Peyer's patch (tissue), 4 donors: ENCODE measurements around the gene KLHL12. TPM values are rescaled to one million over a fixed set of nuclear protein-coding genes. Genes with fewer than 3 reads are reported as not detected.

Experiments
- DNase-seq, 3 donors: peaks; one replicate each; pipeline ENCODE4 v3.0.0-alpha.2; 2017 to 2019
- H3K27ac ChIP-seq, 4 donors: fragments of 200-600 bp; sonication (generic); one replicate each; pipeline ENCODE4 v1.5.1; 2016 to 2019
- H3K27me3 ChIP-seq, 2 donors: fragments of 200-600 bp; sonication (generic); one replicate each; pipeline ENCODE4 v1.5.1; 2019
- H3K36me3 ChIP-seq, 3 donors: fragments of 200-600 bp; sonication (generic); one replicate each; pipeline ENCODE4 v1.5.1; 2016 to 2019
- H3K4me1 ChIP-seq, 4 donors: fragments of 200-600 bp; sonication (generic); one replicate each; pipeline ENCODE4 v1.5.1; 2016 to 2019
- H3K4me3 ChIP-seq, 4 donors: fragments of 200-600 bp; sonication (generic); 1 replicate in 3 of 4; 2 replicates in 1 of 4; pipeline ENCODE4 v1.5.1; 2016 to 2019; ENCODE audit warnings: mild to moderate bottlenecking in 1 of 4
- H3K9me3 ChIP-seq, 4 donors: fragments of 200-600 bp; sonication (generic); one replicate each; pipeline ENCODE4 v1.5.1; 2016 to 2019; ENCODE audit warnings: mild to moderate bottlenecking in 1 of 4
- POLR2A ChIP-seq, 2 donors: fragments of 450-650 bp; IDR thresholded peaks; one replicate each; pipeline ENCODE4 v1.5.1; 2017; ENCODE audit warnings: antibody characterized with exemption in 2 of 2, mild to moderate bottlenecking in 2 of 2, moderate library complexity in 2 of 2
- total RNA-seq, 4 donors: library from RNA; depleted of rRNA; stranded (reverse); fragments of >200 nt; gene quantifications; one replicate each; pipeline ENCODE4 v1.1.0, GENCODE V29; 2016
- TF ChIP-seq, protein P1 (sequence below), 6 experiments: fragments of 450-650 bp in 4 of 6; fragments of 200-600 bp in 2 of 6; sonication (generic) in 1 of 6; IDR thresholded peaks; one replicate each; pipeline ENCODE4 v1.5.1; 2017 to 2019; ENCODE audit warnings: antibody characterized with exemption in 6 of 6, mild to moderate bottlenecking in 3 of 6, moderate library complexity in 1 of 6

Gene KLHL12
- total RNA-seq, 4 donors from 2014 or later: 15.9 to 22.9 (median 18.4) TPM

DNA sequence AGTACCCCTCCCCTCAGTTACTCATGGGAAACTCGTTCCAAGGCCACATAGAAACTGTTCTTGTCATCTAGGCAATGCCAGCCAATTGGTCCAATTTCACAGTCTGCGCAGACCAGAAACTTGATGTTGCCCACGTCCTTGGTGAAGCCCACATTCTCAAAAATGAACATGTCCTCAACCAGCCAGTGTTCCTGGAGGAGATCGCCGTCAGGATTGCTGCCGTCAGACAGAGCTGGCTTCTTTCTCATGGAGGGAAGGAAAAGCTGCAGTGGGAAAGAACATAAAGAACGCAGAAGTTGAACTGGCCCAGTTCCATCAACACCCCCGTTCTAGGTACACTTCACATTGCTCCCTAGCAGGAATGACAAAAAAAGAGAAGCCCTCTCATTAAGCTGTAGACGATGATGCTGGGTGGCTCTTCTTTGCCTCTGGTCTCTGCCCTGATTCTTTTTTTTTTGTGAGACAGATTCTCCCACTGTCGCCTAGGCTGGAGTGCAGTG lies 46.0 kb downstream of the KLHL12 start:
- no peaks in the 10 kb centered on the region for H3K9me3 ChIP-seq
- no peak overlapping the region for H3K4me3 ChIP-seq
- no peaks in the 10 kb centered on the region for H3K4me1 ChIP-seq
- peaks cover 0 to 31% (median 0%) of the 10 kb centered on the region in 3 donors for H3K36me3 ChIP-seq
- H3K27me3 ChIP-seq: no peaks in the 10 kb centered on the region
- TF ChIP-seq, protein P1, sequence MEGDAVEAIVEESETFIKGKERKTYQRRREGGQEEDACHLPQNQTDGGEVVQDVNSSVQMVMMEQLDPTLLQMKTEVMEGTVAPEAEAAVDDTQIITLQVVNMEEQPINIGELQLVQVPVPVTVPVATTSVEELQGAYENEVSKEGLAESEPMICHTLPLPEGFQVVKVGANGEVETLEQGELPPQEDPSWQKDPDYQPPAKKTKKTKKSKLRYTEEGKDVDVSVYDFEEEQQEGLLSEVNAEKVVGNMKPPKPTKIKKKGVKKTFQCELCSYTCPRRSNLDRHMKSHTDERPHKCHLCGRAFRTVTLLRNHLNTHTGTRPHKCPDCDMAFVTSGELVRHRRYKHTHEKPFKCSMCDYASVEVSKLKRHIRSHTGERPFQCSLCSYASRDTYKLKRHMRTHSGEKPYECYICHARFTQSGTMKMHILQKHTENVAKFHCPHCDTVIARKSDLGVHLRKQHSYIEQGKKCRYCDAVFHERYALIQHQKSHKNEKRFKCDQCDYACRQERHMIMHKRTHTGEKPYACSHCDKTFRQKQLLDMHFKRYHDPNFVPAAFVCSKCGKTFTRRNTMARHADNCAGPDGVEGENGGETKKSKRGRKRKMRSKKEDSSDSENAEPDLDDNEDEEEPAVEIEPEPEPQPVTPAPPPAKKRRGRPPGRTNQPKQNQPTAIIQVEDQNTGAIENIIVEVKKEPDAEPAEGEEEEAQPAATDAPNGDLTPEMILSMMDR (IDR thresholded peaks at IDR 0.05): no peak
- no peak for DNase-seq
- H3K27ac ChIP-seq: no peak overlapping the region

DNA sequence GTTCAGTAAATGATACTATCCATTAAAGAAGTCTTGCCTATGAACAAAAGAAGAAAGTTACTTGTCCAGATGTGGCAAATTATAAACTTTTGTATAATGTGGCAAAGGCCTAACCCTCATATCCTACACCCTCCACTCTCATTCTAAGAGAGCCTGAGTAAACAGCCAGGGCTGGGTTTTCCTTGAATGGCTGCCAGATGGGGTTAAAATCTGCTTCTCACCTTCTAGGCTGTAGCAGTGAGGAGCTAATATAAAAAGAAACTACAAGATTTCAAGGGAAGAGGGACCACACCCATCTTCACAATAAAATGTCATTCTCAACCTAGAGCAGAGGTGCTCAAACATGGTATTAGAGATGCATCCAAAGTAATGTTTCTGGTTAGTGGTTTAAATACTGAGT lies 47.0 kb downstream of the KLHL12 start:
- Histone ChIP-seq H3K4me3 (no peak overlapping the region), H3K27me3 (no peaks in the 10 kb centered on the region), H3K4me1 (no peaks in the 10 kb centered on the region), H3K9me3 (no peaks in the 10 kb centered on the region), H3K36me3 (peaks cover 0 to 31% (median 0%) of the 10 kb centered on the region in 3 donors), H3K27ac (no peak overlapping the region)
- TF ChIP-seq POLR2A (IDR thresholded peaks at IDR 0.05): no peak
- TF ChIP-seq, protein P1 (IDR thresholded peaks at IDR 0.05): no peak
- DNase-seq: no peak

- Histone ChIP-seq H3K36me3 (peaks cover 0 to 31% (median 0%) of the 10 kb centered on the region in 3 donors), H3K4me3 (no peak overlapping the region), H3K27me3 (no peaks in the 10 kb centered on the region), H3K4me1 (no peaks in the 10 kb centered on the region), H3K27ac (no peak overlapping the region), H3K9me3 (no peaks in the 10 kb centered on the region)
- no peak for TF ChIP-seq POLR2A (IDR thresholded peaks at IDR 0.05)
- TF ChIP-seq, protein P1 (IDR thresholded peaks at IDR 0.05): no peak
- no peak for DNase-seq
Measured at GRCh38 chr1:202879128-202879527, 47.9 kb downstream of the KLHL12 start.

DNA sequence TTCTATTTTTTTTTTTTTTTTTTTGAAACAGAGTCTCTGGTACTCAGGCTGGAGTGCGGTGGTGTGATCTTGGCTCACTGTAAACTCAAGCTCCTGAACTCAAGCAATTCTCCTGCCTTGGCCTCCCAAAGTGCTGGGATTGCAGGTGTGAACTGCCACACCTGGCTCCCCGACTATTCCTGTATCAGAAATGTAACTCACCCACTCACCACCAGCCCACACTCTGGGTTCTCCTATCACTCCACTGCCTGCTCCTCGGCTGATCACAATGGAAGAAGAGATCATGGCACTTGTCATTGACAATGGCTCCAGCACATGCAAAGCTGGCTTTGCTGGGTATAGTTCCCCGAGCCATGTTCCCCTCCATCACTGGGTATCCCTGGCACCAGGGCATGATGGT lies 54.0 kb downstream of the KLHL12 start:
- TF ChIP-seq POLR2A (IDR thresholded peaks at IDR 0.05): no peak
- TF ChIP-seq, protein P1 (IDR thresholded peaks at IDR 0.05): no peak
- no peak overlapping the region for H3K4me3 ChIP-seq
- H3K36me3 ChIP-seq: peaks cover 0 to 3% (median 0%) of the 10 kb centered on the region in 3 donors

DNA sequence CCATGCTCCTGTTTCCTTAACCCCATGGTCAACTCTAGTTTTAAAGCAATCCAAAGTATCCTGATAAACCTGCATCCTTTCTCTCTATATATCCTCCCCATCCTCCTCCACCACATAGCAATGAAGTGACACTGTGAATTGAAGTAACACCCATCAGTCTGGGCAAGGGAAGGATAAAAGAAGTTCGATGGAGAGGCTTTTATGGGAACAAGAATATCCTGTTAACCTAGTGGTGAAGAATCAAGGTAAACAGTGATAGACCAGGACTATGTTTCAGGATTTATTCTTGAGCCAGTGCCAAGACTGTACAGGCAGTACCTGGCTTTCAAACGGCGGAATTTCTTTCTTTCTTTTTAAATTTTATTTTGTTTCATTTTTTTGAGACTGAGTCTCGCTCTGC lies 55.7 kb downstream of the KLHL12 start:
- DNase-seq: no peak
- Histone ChIP-seq H3K36me3 (no peaks in the 10 kb centered on the region), H3K27me3 (no peaks in the 10 kb centered on the region), H3K27ac (no peak overlapping the region), H3K4me3 (no peak overlapping the region), H3K9me3 (no peaks in the 10 kb centered on the region), H3K4me1 (no peaks in the 10 kb centered on the region)
- TF ChIP-seq, protein P1 (IDR thresholded peaks at IDR 0.05): no peak
- no peak for TF ChIP-seq POLR2A (IDR thresholded peaks at IDR 0.05)

More for the DNA sequence above, 54.0 kb downstream of the KLHL12 start:
- no peaks in the 10 kb centered on the region for H3K9me3 ChIP-seq
- no peaks in the 10 kb centered on the region for H3K27me3 ChIP-seq
- no peak overlapping the region for H3K27ac ChIP-seq
- no peak for DNase-seq
- no peaks in the 10 kb centered on the region for H3K4me1 ChIP-seq
